ENCODE results near the gene GLYATL3. TPM values are rescaled to one million over a fixed set of nuclear protein-coding genes. Genes with fewer than 3 reads are reported as not detected.
A peak's percentile ranks its signal among the peaks of the same experiment; 100 is the strongest.
"Not testable (repeated sequence)": the region's sequence is repeated elsewhere in the genome, so short reads cannot be mapped to it uniquely, and the experiment has no call there.

Gene GLYATL3
- total RNA-seq, 1 donor from 2014 or later, result not detected

- Mint-ChIP-seq H3K4me3 (peak overlapping the region; percentile 98), H3K27ac (peak overlapping the region; percentile 98), H3K36me3 (no peaks in the 10 kb centered on the region), H3K9me3 (no peaks in the 10 kb centered on the region), H3K4me1 (ENCODE audit: unreplicated experiment) (peaks cover 20% of the 10 kb centered on the region), H3K27me3 (no peaks in the 10 kb centered on the region)
- TF ChIP-seq, protein P1, sequence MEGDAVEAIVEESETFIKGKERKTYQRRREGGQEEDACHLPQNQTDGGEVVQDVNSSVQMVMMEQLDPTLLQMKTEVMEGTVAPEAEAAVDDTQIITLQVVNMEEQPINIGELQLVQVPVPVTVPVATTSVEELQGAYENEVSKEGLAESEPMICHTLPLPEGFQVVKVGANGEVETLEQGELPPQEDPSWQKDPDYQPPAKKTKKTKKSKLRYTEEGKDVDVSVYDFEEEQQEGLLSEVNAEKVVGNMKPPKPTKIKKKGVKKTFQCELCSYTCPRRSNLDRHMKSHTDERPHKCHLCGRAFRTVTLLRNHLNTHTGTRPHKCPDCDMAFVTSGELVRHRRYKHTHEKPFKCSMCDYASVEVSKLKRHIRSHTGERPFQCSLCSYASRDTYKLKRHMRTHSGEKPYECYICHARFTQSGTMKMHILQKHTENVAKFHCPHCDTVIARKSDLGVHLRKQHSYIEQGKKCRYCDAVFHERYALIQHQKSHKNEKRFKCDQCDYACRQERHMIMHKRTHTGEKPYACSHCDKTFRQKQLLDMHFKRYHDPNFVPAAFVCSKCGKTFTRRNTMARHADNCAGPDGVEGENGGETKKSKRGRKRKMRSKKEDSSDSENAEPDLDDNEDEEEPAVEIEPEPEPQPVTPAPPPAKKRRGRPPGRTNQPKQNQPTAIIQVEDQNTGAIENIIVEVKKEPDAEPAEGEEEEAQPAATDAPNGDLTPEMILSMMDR (conservative IDR thresholded peaks at IDR 0.05), result no peak
- no peak for DNase-seq (ENCODE audit: extremely low spot score, unreplicated experiment)
Observed at GRCh38 chr6:49462599-49462926, 37.2 kb upstream of the GLYATL3 start.

DNA sequence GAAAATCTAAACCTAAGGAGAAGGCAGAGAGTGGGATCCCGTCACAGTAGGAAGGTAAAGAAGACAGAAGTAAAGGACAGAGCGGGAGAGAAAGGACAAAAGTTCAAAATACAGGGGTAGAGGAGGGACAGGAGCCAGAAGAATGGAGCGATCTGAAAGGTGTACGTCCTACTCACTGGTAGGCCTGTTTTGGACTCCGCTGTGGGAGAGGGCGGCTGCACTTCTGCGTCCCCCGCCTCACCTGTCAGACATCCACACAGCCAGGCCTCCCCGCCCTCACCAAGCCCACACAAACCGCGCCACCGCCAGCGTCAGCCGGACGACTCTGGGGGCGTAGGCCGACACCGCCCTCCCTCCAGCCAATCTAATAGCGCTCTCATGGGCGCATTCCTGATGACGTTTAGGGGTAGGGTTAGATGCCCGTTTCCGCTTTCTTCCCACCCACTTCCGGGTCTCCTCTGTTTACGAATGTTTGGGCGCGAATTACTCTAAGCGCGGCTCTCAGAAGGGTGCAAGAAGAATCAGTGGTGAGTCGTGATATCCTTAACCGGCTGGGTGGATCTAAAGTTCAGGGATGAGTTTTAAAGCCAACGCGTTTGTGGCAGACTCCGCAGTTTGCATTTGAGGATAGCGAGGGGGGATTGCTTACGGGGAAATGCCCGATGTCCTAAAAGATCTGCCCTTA is 36.7 kb upstream of the GLYATL3 start, which contains the start of the genes CENPQ and MMUT:
TSS of gene CENPQ (plus strand) at position 444 of the 685 bp plus-strand sequence. CDS start 6,807 bp downstream, outside the sequence.
TSS of gene MMUT (minus strand) at position 327 of the 685 bp plus-strand sequence. CDS start 3,787 bp downstream, outside the sequence.
- peak within 1 kb of the TSS; percentile 98 for H3K4me3 Mint-ChIP-seq
- H3K4me1 Mint-ChIP-seq (ENCODE audit: unreplicated experiment), result peaks cover 20% of the 10 kb centered on the region
- DNase-seq (ENCODE audit: extremely low spot score, unreplicated experiment), result peak; percentile 91
- no peaks in the 10 kb centered on the region for H3K9me3 Mint-ChIP-seq
- H3K27me3 Mint-ChIP-seq, result no peaks in the 10 kb centered on the region
- H3K27ac Mint-ChIP-seq, result peak within 1 kb of the TSS; percentile 98
- no peaks in the 10 kb centered on the region for H3K36me3 Mint-ChIP-seq
- TF ChIP-seq, protein P1 (conservative IDR thresholded peaks at IDR 0.05), result no peak

GRCh38 chr6:49463612-49463967 is 36.1 kb upstream of the GLYATL3 start:
- peak overlapping the region; percentile 98 for H3K4me3 Mint-ChIP-seq
- TF ChIP-seq, protein P1 (conservative IDR thresholded peaks at IDR 0.05), result no peak
- H3K4me1 Mint-ChIP-seq (ENCODE audit: unreplicated experiment), result peaks cover 20% of the 10 kb centered on the region
- H3K36me3 Mint-ChIP-seq, result no peaks in the 10 kb centered on the region
- H3K9me3 Mint-ChIP-seq, result no peaks in the 10 kb centered on the region
- no peak for DNase-seq (ENCODE audit: extremely low spot score, unreplicated experiment)
- H3K27ac Mint-ChIP-seq, result peak overlapping the region; percentile 98
- no peaks in the 10 kb centered on the region for H3K27me3 Mint-ChIP-seq

GRCh38 chr6:49464691-49465090 is 35.0 kb upstream of the GLYATL3 start:
- Mint-ChIP-seq H3K4me1 (ENCODE audit: unreplicated experiment) (peaks cover 20% of the 10 kb centered on the region), H3K27me3 (no peaks in the 10 kb centered on the region), H3K36me3 (no peaks in the 10 kb centered on the region), H3K4me3 (peak overlapping the region; percentile 98), H3K27ac (peak overlapping the region; percentile 98), H3K9me3 (no peaks in the 10 kb centered on the region)
- TF ChIP-seq, protein P1 (conservative IDR thresholded peaks at IDR 0.05), result no peak
- DNase-seq (ENCODE audit: extremely low spot score, unreplicated experiment), result no peak

DNA sequence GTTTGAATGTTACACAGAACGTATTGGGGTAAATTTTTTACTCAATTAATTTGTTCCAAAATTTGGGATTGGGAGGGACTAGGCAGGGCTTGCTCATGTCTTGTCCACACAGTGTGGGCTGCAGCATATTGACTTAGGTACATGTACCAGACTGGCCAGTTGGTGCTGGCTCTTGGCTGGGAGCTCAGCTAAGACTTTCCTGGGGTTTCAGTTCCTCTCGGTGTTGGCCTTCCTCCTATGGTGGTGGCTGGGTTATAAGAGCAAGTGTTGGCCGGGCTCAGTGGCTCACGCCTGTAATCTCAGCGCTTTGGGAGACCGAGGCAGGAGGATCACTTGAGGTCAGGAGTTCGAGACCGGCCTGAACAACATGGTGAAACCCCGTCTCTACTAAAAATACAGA is 31.7 kb upstream of the GLYATL3 start:
- Mint-ChIP-seq H3K27me3 (no peaks in the 10 kb centered on the region), H3K27ac (no peak overlapping the region), H3K4me3 (no peak overlapping the region), H3K9me3 (no peaks in the 10 kb centered on the region), H3K36me3 (no peaks in the 10 kb centered on the region), H3K4me1 (ENCODE audit: unreplicated experiment) (peaks cover 9% of the 10 kb centered on the region)
- TF ChIP-seq, protein P1 (conservative IDR thresholded peaks at IDR 0.05), result no peak
- no peak for DNase-seq (ENCODE audit: extremely low spot score, unreplicated experiment)

DNA sequence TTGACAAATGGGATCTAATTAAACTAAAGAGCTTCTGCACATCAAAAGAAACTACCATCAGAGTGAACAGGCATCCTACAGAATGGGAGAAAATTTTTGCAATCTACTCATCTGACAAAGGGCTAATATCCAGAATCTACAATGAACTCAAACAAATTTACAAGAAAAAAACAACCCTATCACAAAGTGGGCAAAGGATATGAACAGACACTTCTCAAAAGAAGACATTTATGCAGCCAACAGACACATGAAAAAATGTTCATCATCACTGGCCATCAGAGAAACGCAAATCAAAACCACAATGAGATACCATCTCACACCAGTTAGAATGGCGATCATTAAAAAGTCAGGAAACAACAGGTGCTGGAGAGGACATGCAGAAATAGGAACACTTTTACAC is 23.2 kb upstream of the GLYATL3 start:
- not testable (repeated sequence) for H3K4me1 Mint-ChIP-seq (ENCODE audit: unreplicated experiment); H3K27me3 Mint-ChIP-seq; H3K4me3 Mint-ChIP-seq; H3K9me3 Mint-ChIP-seq; DNase-seq (ENCODE audit: extremely low spot score, unreplicated experiment); H3K27ac Mint-ChIP-seq
- H3K36me3 Mint-ChIP-seq, result peaks cover 37% of the 10 kb centered on the region
